IPS-18a (cell line): ENCODE results near the gene CABS1.

Source experiments
- H3K27ac ChIP-seq: one replicate; pipeline ENCODE4 v1.5.1; 2013; ENCODE audit warnings: low read length
- H3K27me3 ChIP-seq: one replicate; pipeline ENCODE4 v1.6.1; 2013; ENCODE audit warnings: mild to moderate bottlenecking, low read length; ENCODE audit not compliant: control insufficient read depth, insufficient read depth
- H3K36me3 ChIP-seq: one replicate; pipeline ENCODE4 v1.6.1; 2013; ENCODE audit warnings: low read depth, low read length; ENCODE audit not compliant: control insufficient read depth
- H3K4me1 ChIP-seq: one replicate; pipeline ENCODE4 v1.6.1; 2013; ENCODE audit warnings: low read depth, low read length; ENCODE audit not compliant: control insufficient read depth
- H3K4me3 ChIP-seq: one replicate; pipeline ENCODE4 v1.5.1; 2013; ENCODE audit warnings: low read length
- H3K9ac ChIP-seq: one replicate; pipeline ENCODE4 v1.6.1; 2013; ENCODE audit warnings: mild to moderate bottlenecking, low read length, moderate library complexity
- H3K9me3 ChIP-seq: one replicate; pipeline ENCODE4 v1.6.1; 2013; ENCODE audit warnings: low read depth, low read length; ENCODE audit not compliant: control insufficient read depth

CABS1 gene

GRCh38 chr4:70326052-70326451, 8.7 kb upstream of the CABS1 start:
- no peak overlapping the region for H3K4me3 ChIP-seq
- no peak overlapping the region for H3K9ac ChIP-seq
- no peak overlapping the region for H3K27ac ChIP-seq
- H3K9me3 ChIP-seq, result no peaks in the 10 kb centered on the region
- H3K27me3 ChIP-seq, result no peaks in the 10 kb centered on the region
- H3K4me1 ChIP-seq, result no peaks in the 10 kb centered on the region
- no peaks in the 10 kb centered on the region for H3K36me3 ChIP-seq

- H3K4me1 ChIP-seq, result no peaks in the 10 kb centered on the region
- no peak overlapping the region for H3K4me3 ChIP-seq
- no peak overlapping the region for H3K9ac ChIP-seq
- H3K9me3 ChIP-seq, result no peaks in the 10 kb centered on the region
- no peaks in the 10 kb centered on the region for H3K27me3 ChIP-seq
- H3K36me3 ChIP-seq, result no peaks in the 10 kb centered on the region
- no peak overlapping the region for H3K27ac ChIP-seq
Measured at GRCh38 chr4:70336043-70336442, 1.3 kb downstream of the CABS1 start.

- Histone ChIP-seq H3K36me3 (no peaks in the 10 kb centered on the region), H3K27me3 (no peaks in the 10 kb centered on the region), H3K4me3 (no peak overlapping the region), H3K9me3 (no peaks in the 10 kb centered on the region), H3K9ac (no peak overlapping the region), H3K4me1 (no peaks in the 10 kb centered on the region), H3K27ac (no peak overlapping the region)
Measured at GRCh38 chr4:70337886-70338420, 3.2 kb downstream of the CABS1 start.

GRCh38 chr4:70356185-70356584, 21.4 kb downstream of the CABS1 start:
- H3K4me3 ChIP-seq, result no peak overlapping the region
- H3K4me1 ChIP-seq, result no peaks in the 10 kb centered on the region
- no peaks in the 10 kb centered on the region for H3K36me3 ChIP-seq
- H3K27me3 ChIP-seq, result no peaks in the 10 kb centered on the region
- no peak overlapping the region for H3K9ac ChIP-seq
- no peak overlapping the region for H3K27ac ChIP-seq
- no peaks in the 10 kb centered on the region for H3K9me3 ChIP-seq

GRCh38 chr4:70359115-70359661, 24.4 kb downstream of the CABS1 start:
- Histone ChIP-seq H3K9ac (no peak overlapping the region), H3K4me3 (no peak overlapping the region), H3K27me3 (no peaks in the 10 kb centered on the region), H3K27ac (no peak overlapping the region), H3K9me3 (no peaks in the 10 kb centered on the region), H3K4me1 (no peaks in the 10 kb centered on the region), H3K36me3 (no peaks in the 10 kb centered on the region)

- H3K9me3 ChIP-seq, result no peaks in the 10 kb centered on the region
- H3K4me3 ChIP-seq, result no peak within 1 kb of the TSS
Measured at GRCh38 chr4:70360460-70360859, 25.7 kb downstream of the CABS1 start, which contains the start of gene SMR3A. Gene SMR3A, plus strand, starts transcription at chr4:70360760. Its CDS starts 1,356 bp downstream, at chr4:70362116.

GRCh38 chr4:70364002-70364401, 29.2 kb downstream of the CABS1 start:
- no peak overlapping the region for H3K27ac ChIP-seq
- no peak overlapping the region for H3K4me3 ChIP-seq
- no peaks in the 10 kb centered on the region for H3K4me1 ChIP-seq
- H3K27me3 ChIP-seq, result no peaks in the 10 kb centered on the region
- H3K9ac ChIP-seq, result no peak overlapping the region
- H3K9me3 ChIP-seq, result no peaks in the 10 kb centered on the region
- H3K36me3 ChIP-seq, result no peaks in the 10 kb centered on the region

More at GRCh38 chr4:70360460-70360859, 25.7 kb downstream of the CABS1 start, which contains the start of gene SMR3A:
- Histone ChIP-seq H3K4me1 (no peaks in the 10 kb centered on the region), H3K27ac (no peak within 1 kb of the TSS), H3K9ac (no peak within 1 kb of the TSS), H3K36me3 (no peaks in the 10 kb centered on the region), H3K27me3 (no peaks in the 10 kb centered on the region)

GRCh38 chr4:70365479-70365878, 30.7 kb downstream of the CABS1 start:
- H3K27ac ChIP-seq, result no peak overlapping the region
- H3K9ac ChIP-seq, result no peak overlapping the region
- H3K36me3 ChIP-seq, result no peaks in the 10 kb centered on the region
- no peaks in the 10 kb centered on the region for H3K27me3 ChIP-seq
- no peaks in the 10 kb centered on the region for H3K4me1 ChIP-seq
- no peak overlapping the region for H3K4me3 ChIP-seq
- no peaks in the 10 kb centered on the region for H3K9me3 ChIP-seq

GRCh38 chr4:70367813-70368212, 33.0 kb downstream of the CABS1 start:
- H3K4me1 ChIP-seq, result no peaks in the 10 kb centered on the region
- H3K9ac ChIP-seq, result no peak overlapping the region
- H3K9me3 ChIP-seq, result no peaks in the 10 kb centered on the region

GRCh38 chr4:70371987-70372386, 37.2 kb downstream of the CABS1 start:
- no peaks in the 10 kb centered on the region for H3K9me3 ChIP-seq
- no peak overlapping the region for H3K27ac ChIP-seq
- no peaks in the 10 kb centered on the region for H3K27me3 ChIP-seq
- H3K4me1 ChIP-seq, result no peaks in the 10 kb centered on the region
- no peak overlapping the region for H3K9ac ChIP-seq
- no peaks in the 10 kb centered on the region for H3K36me3 ChIP-seq
- H3K4me3 ChIP-seq, result no peak overlapping the region

More at GRCh38 chr4:70367813-70368212, 33.0 kb downstream of the CABS1 start:
- no peaks in the 10 kb centered on the region for H3K27me3 ChIP-seq
- no peak overlapping the region for H3K27ac ChIP-seq
- no peaks in the 10 kb centered on the region for H3K36me3 ChIP-seq
- no peak overlapping the region for H3K4me3 ChIP-seq

GRCh38 chr4:70372760-70373159, 38.0 kb downstream of the CABS1 start:
- Histone ChIP-seq H3K9me3 (no peaks in the 10 kb centered on the region), H3K27ac (no peak overlapping the region), H3K36me3 (no peaks in the 10 kb centered on the region), H3K4me1 (no peaks in the 10 kb centered on the region), H3K4me3 (no peak overlapping the region), H3K27me3 (no peaks in the 10 kb centered on the region), H3K9ac (no peak overlapping the region)

GRCh38 chr4:70380578-70380977, 45.8 kb downstream of the CABS1 start:
- no peaks in the 10 kb centered on the region for H3K9me3 ChIP-seq
- no peaks in the 10 kb centered on the region for H3K27me3 ChIP-seq
- no peak overlapping the region for H3K9ac ChIP-seq
- no peaks in the 10 kb centered on the region for H3K36me3 ChIP-seq
- no peak overlapping the region for H3K4me3 ChIP-seq
- H3K27ac ChIP-seq, result no peak overlapping the region
- no peaks in the 10 kb centered on the region for H3K4me1 ChIP-seq
